Measurements from ENCODE around the gene EFHD2.

The EFHD2 gene

GRCh38 chr1:15393475-15394257 lies 16.0 kb upstream of the EFHD2 start:
- Histone ChIP-seq H3K36me3 (ENCODE audit: control insufficient read depth, insufficient read depth, low read length) (no peaks in the 10 kb centered on the region), H3K4me3 (ENCODE audit: low read length) (no peak overlapping the region), H3K4me1 (ENCODE audit: control insufficient read depth, insufficient read depth, low read length) (peaks cover 13% of the 10 kb centered on the region), H3K9me3 (ENCODE audit: control insufficient read depth, low read length) (no peaks in the 10 kb centered on the region), H3K9ac (ENCODE audit: low read length) (no peak overlapping the region), H3K27me3 (ENCODE audit: control insufficient read depth, insufficient read depth, low read length) (no peaks in the 10 kb centered on the region)

GRCh38 chr1:15394258-15394690 lies 15.4 kb upstream of the EFHD2 start:
- no peaks in the 10 kb centered on the region for H3K36me3 ChIP-seq (ENCODE audit: control insufficient read depth, insufficient read depth, low read length)
- H3K9me3 ChIP-seq (ENCODE audit: control insufficient read depth, low read length), result no peaks in the 10 kb centered on the region
- H3K27me3 ChIP-seq (ENCODE audit: control insufficient read depth, insufficient read depth, low read length), result no peaks in the 10 kb centered on the region
- peaks cover 13% of the 10 kb centered on the region for H3K4me1 ChIP-seq (ENCODE audit: control insufficient read depth, insufficient read depth, low read length)
- H3K9ac ChIP-seq (ENCODE audit: low read length), result no peak overlapping the region
- no peak overlapping the region for H3K4me3 ChIP-seq (ENCODE audit: low read length)

GRCh38 chr1:15397236-15397635 lies 12.5 kb upstream of the EFHD2 start:
- no peak overlapping the region for H3K9ac ChIP-seq (ENCODE audit: low read length)
- no peaks in the 10 kb centered on the region for H3K27me3 ChIP-seq (ENCODE audit: control insufficient read depth, insufficient read depth, low read length)
- H3K4me1 ChIP-seq (ENCODE audit: control insufficient read depth, insufficient read depth, low read length), result peaks cover 13% of the 10 kb centered on the region
- H3K9me3 ChIP-seq (ENCODE audit: control insufficient read depth, low read length), result peaks cover 7% of the 10 kb centered on the region
- peaks cover 4% of the 10 kb centered on the region for H3K36me3 ChIP-seq (ENCODE audit: control insufficient read depth, insufficient read depth, low read length)
- no peak overlapping the region for H3K4me3 ChIP-seq (ENCODE audit: low read length)

GRCh38 chr1:15399710-15400109 lies 10.0 kb upstream of the EFHD2 start:
- Histone ChIP-seq H3K36me3 (ENCODE audit: control insufficient read depth, insufficient read depth, low read length) (peaks cover 4% of the 10 kb centered on the region), H3K27me3 (ENCODE audit: control insufficient read depth, insufficient read depth, low read length) (no peaks in the 10 kb centered on the region), H3K9ac (ENCODE audit: low read length) (no peak overlapping the region), H3K4me1 (ENCODE audit: control insufficient read depth, insufficient read depth, low read length) (peaks cover under 1% of the 10 kb centered on the region), H3K4me3 (ENCODE audit: low read length) (no peak overlapping the region), H3K9me3 (ENCODE audit: control insufficient read depth, low read length) (peaks cover 7% of the 10 kb centered on the region)

- no peak overlapping the region for H3K4me3 ChIP-seq (ENCODE audit: low read length)
- H3K9ac ChIP-seq (ENCODE audit: low read length), result no peak overlapping the region
- H3K4me1 ChIP-seq (ENCODE audit: control insufficient read depth, insufficient read depth, low read length), result no peaks in the 10 kb centered on the region
- peaks cover 4% of the 10 kb centered on the region for H3K36me3 ChIP-seq (ENCODE audit: control insufficient read depth, insufficient read depth, low read length)
- no peaks in the 10 kb centered on the region for H3K27me3 ChIP-seq (ENCODE audit: control insufficient read depth, insufficient read depth, low read length)
- H3K9me3 ChIP-seq (ENCODE audit: control insufficient read depth, low read length), result peaks cover 7% of the 10 kb centered on the region
Measured at GRCh38 chr1:15400627-15401026, 9.1 kb upstream of the EFHD2 start.

GRCh38 chr1:15401391-15402055 lies 8.2 kb upstream of the EFHD2 start:
- peaks cover 4% of the 10 kb centered on the region for H3K36me3 ChIP-seq (ENCODE audit: control insufficient read depth, insufficient read depth, low read length)
- H3K27me3 ChIP-seq (ENCODE audit: control insufficient read depth, insufficient read depth, low read length), result no peaks in the 10 kb centered on the region
- H3K4me3 ChIP-seq (ENCODE audit: low read length), result no peak overlapping the region
- no peaks in the 10 kb centered on the region for H3K4me1 ChIP-seq (ENCODE audit: control insufficient read depth, insufficient read depth, low read length)
- H3K9me3 ChIP-seq (ENCODE audit: control insufficient read depth, low read length), result peaks cover 7% of the 10 kb centered on the region
- no peak overlapping the region for H3K9ac ChIP-seq (ENCODE audit: low read length)

- peaks cover 7% of the 10 kb centered on the region for H3K9me3 ChIP-seq (ENCODE audit: control insufficient read depth, low read length)
Measured at GRCh38 chr1:15402809-15403450, 6.8 kb upstream of the EFHD2 start.

GRCh38 chr1:15403962-15404580 lies 5.6 kb upstream of the EFHD2 start:
- no peaks in the 10 kb centered on the region for H3K27me3 ChIP-seq (ENCODE audit: control insufficient read depth, insufficient read depth, low read length)
- no peak overlapping the region for H3K4me3 ChIP-seq (ENCODE audit: low read length)
- H3K4me1 ChIP-seq (ENCODE audit: control insufficient read depth, insufficient read depth, low read length), result no peaks in the 10 kb centered on the region
- peaks cover 7% of the 10 kb centered on the region for H3K9me3 ChIP-seq (ENCODE audit: control insufficient read depth, low read length)
- H3K9ac ChIP-seq (ENCODE audit: low read length), result no peak overlapping the region
- peaks cover 4% of the 10 kb centered on the region for H3K36me3 ChIP-seq (ENCODE audit: control insufficient read depth, insufficient read depth, low read length)

More at GRCh38 chr1:15402809-15403450, 6.8 kb upstream of the EFHD2 start:
- H3K9ac ChIP-seq (ENCODE audit: low read length), result no peak overlapping the region
- H3K4me3 ChIP-seq (ENCODE audit: low read length), result no peak overlapping the region
- H3K36me3 ChIP-seq (ENCODE audit: control insufficient read depth, insufficient read depth, low read length), result peaks cover 4% of the 10 kb centered on the region
- H3K4me1 ChIP-seq (ENCODE audit: control insufficient read depth, insufficient read depth, low read length), result no peaks in the 10 kb centered on the region
- H3K27me3 ChIP-seq (ENCODE audit: control insufficient read depth, insufficient read depth, low read length), result no peaks in the 10 kb centered on the region

GRCh38 chr1:15405106-15405850 lies 4.4 kb upstream of the EFHD2 start:
- no peak overlapping the region for H3K9ac ChIP-seq (ENCODE audit: low read length)
- H3K4me1 ChIP-seq (ENCODE audit: control insufficient read depth, insufficient read depth, low read length), result no peaks in the 10 kb centered on the region
- H3K36me3 ChIP-seq (ENCODE audit: control insufficient read depth, insufficient read depth, low read length), result no peaks in the 10 kb centered on the region

GRCh38 chr1:15406614-15407559 lies 2.8 kb upstream of the EFHD2 start:
- Histone ChIP-seq H3K9ac (ENCODE audit: low read length) (no peak overlapping the region), H3K4me3 (ENCODE audit: low read length) (no peak overlapping the region), H3K9me3 (ENCODE audit: control insufficient read depth, low read length) (no peaks in the 10 kb centered on the region), H3K4me1 (ENCODE audit: control insufficient read depth, insufficient read depth, low read length) (peaks cover 7% of the 10 kb centered on the region), H3K27me3 (ENCODE audit: control insufficient read depth, insufficient read depth, low read length) (no peaks in the 10 kb centered on the region), H3K36me3 (ENCODE audit: control insufficient read depth, insufficient read depth, low read length) (no peaks in the 10 kb centered on the region)

More at GRCh38 chr1:15405106-15405850, 4.4 kb upstream of the EFHD2 start:
- no peaks in the 10 kb centered on the region for H3K9me3 ChIP-seq (ENCODE audit: control insufficient read depth, low read length)
- H3K27me3 ChIP-seq (ENCODE audit: control insufficient read depth, insufficient read depth, low read length), result no peaks in the 10 kb centered on the region
- no peak overlapping the region for H3K4me3 ChIP-seq (ENCODE audit: low read length)
